HG02571 (cell line): ENCODE results near the gene POU2AF3.
"Not testable (repeated sequence)": the region's sequence is repeated elsewhere in the genome, so short reads cannot be mapped to it uniquely, and the experiment has no call there.

Experiments used
- ATAC-seq: cut with Tn5 transposase; IDR thresholded peaks from one replicate; pipeline ENCODE4 v1.9.1; 2021; ENCODE audit warnings: mild to moderate bottlenecking, moderate library complexity; ENCODE audit not compliant: unreplicated experiment

Gene POU2AF3

GRCh38 chr11:111298413-111299100 lies at the start of gene POU2AF3:
POU2AF3 (plus strand) TSS chr11:111298546; CDS start chr11:111298582, 36 bp downstream.
- peak; percentile 22 for ATAC-seq

- no peak for ATAC-seq
Observed at GRCh38 chr11:111250936-111251335, 47.4 kb upstream of the POU2AF3 start.

GRCh38 chr11:111253131-111253530 lies 45.2 kb upstream of the POU2AF3 start:
- no peak for ATAC-seq

GRCh38 chr11:111253630-111254029 lies 44.7 kb upstream of the POU2AF3 start:
- ATAC-seq: no peak

GRCh38 chr11:111258046-111258445 lies 40.3 kb upstream of the POU2AF3 start:
- no peak for ATAC-seq

- ATAC-seq: no peak
Observed at GRCh38 chr11:111259896-111260295, 38.5 kb upstream of the POU2AF3 start.

GRCh38 chr11:111260811-111261210 lies 37.5 kb upstream of the POU2AF3 start:
- no peak for ATAC-seq

- no peak for ATAC-seq
Observed at GRCh38 chr11:111264646-111265045, 33.7 kb upstream of the POU2AF3 start.

GRCh38 chr11:111265421-111265820 lies 32.9 kb upstream of the POU2AF3 start:
- ATAC-seq: no peak

GRCh38 chr11:111268303-111268702 lies 30.0 kb upstream of the POU2AF3 start:
- not testable (repeated sequence) for ATAC-seq

GRCh38 chr11:111269146-111269868 lies 29.0 kb upstream of the POU2AF3 start:
- no peak for ATAC-seq

GRCh38 chr11:111272420-111272819 lies 25.9 kb upstream of the POU2AF3 start:
- ATAC-seq: no peak

GRCh38 chr11:111282562-111283075 lies 15.7 kb upstream of the POU2AF3 start:
- ATAC-seq: no peak

GRCh38 chr11:111283945-111284481 lies 14.3 kb upstream of the POU2AF3 start:
- no peak for ATAC-seq

GRCh38 chr11:111285189-111286091 lies 12.9 kb upstream of the POU2AF3 start:
- ATAC-seq: no peak

- ATAC-seq: no peak
Observed at GRCh38 chr11:111291764-111292163, 6.6 kb upstream of the POU2AF3 start.

GRCh38 chr11:111292408-111292807 lies 5.9 kb upstream of the POU2AF3 start:
- ATAC-seq: not testable (repeated sequence)

- ATAC-seq: no peak
Observed at GRCh38 chr11:111296196-111296595, 2.1 kb upstream of the POU2AF3 start.

- ATAC-seq: no peak
Observed at GRCh38 chr11:111297696-111298095, 650 bp upstream of the POU2AF3 start.

- peak; percentile 48 for ATAC-seq
Observed at GRCh38 chr11:111299101-111300026, 1.0 kb downstream of the POU2AF3 start.
